Brain pericyte (primary cell): ENCODE measurements around the gene EPS8L2.

Experiments used
- DNase-seq: peaks from one replicate; pipeline ENCODE4 v3.0.0-alpha.2; 2012; ENCODE audit warnings: low read depth, low spot score

Gene EPS8L2

GRCh38 chr11:705646-706438 is at the start of gene EPS8L2:
Gene EPS8L2, plus strand, starts transcription at chr11:706231. Its CDS starts 3,177 bp downstream, at chr11:709408.
- no peak for DNase-seq

GRCh38 chr11:656426-656825 is 49.6 kb upstream of the EPS8L2 start:
- no peak for DNase-seq

GRCh38 chr11:656866-657265 is 49.2 kb upstream of the EPS8L2 start:
- no peak for DNase-seq

GRCh38 chr11:657691-658126 is 48.3 kb upstream of the EPS8L2 start:
- no peak for DNase-seq

GRCh38 chr11:659532-660085 is 46.4 kb upstream of the EPS8L2 start:
- DNase-seq, result no peak

GRCh38 chr11:660281-660680 is 45.8 kb upstream of the EPS8L2 start:
- no peak for DNase-seq

GRCh38 chr11:660681-661444 is 45.2 kb upstream of the EPS8L2 start:
- DNase-seq, result no peak

- no peak for DNase-seq
Observed at GRCh38 chr11:662689-663274, 43.2 kb upstream of the EPS8L2 start.

- no peak for DNase-seq
Observed at GRCh38 chr11:665062-665703, 40.8 kb upstream of the EPS8L2 start.

- no peak for DNase-seq
Observed at GRCh38 chr11:665704-666281, 40.2 kb upstream of the EPS8L2 start.

GRCh38 chr11:673866-674265 is 32.2 kb upstream of the EPS8L2 start:
- no peak for DNase-seq

- no peak for DNase-seq
Observed at GRCh38 chr11:674406-674805, 31.6 kb upstream of the EPS8L2 start.

- no peak for DNase-seq
Observed at GRCh38 chr11:678297-678696, 27.7 kb upstream of the EPS8L2 start.

- no peak for DNase-seq
Observed at GRCh38 chr11:679271-680207, 26.5 kb upstream of the EPS8L2 start.

- no peak for DNase-seq
Observed at GRCh38 chr11:680476-680875, 25.6 kb upstream of the EPS8L2 start.

GRCh38 chr11:680970-681369 is 25.1 kb upstream of the EPS8L2 start:
- DNase-seq, result no peak

- DNase-seq, result no peak
Observed at GRCh38 chr11:686451-687243, 19.4 kb upstream of the EPS8L2 start.

- no peak for DNase-seq
Observed at GRCh38 chr11:687751-688150, 18.3 kb upstream of the EPS8L2 start.

- no peak for DNase-seq
Observed at GRCh38 chr11:688681-689080, 17.4 kb upstream of the EPS8L2 start.
